HL-60/S4 treated with retinoic acid at 250 ng/mL for 4 days and 3 days (cell line): ENCODE data around the gene PTK6.
"Not testable (repeated sequence)": the region's sequence is repeated elsewhere in the genome, so short reads cannot be mapped to it uniquely, and the experiment has no call there.

Source experiments
- in situ Hi-C: fragments of 300-500 bp; cut with MboI; formaldehyde crosslinking; loops from 2 replicates; pipeline ENCODE4 v1.7.0; 2022; ENCODE audit warnings: low sequenced_read_pairs

PTK6 gene

GRCh38 chr20:63514520-63514919 is 22.7 kb downstream of the PTK6 start:
- in situ Hi-C loops: not testable (repeated sequence)

GRCh38 chr20:63513207-63513606 is 24.0 kb downstream of the PTK6 start:
- in situ Hi-C loops: no loop called here

GRCh38 chr20:63509088-63509564 is 28.1 kb downstream of the PTK6 start:
- in situ Hi-C loops: no loop called here

GRCh38 chr20:63508072-63508768 is 29.0 kb downstream of the PTK6 start:
- in situ Hi-C loops: no loop called here

- in situ Hi-C loops: no loop called here
These were observed 30.0 kb downstream of the PTK6 start for GRCh38 chr20:63507083-63507743.

GRCh38 chr20:63505723-63506122 is 31.5 kb downstream of the PTK6 start:
- in situ Hi-C loops: no loop called here

- in situ Hi-C loops: no loop called here
These were observed 31.9 kb downstream of the PTK6 start for GRCh38 chr20:63505281-63505680.

GRCh38 chr20:63504642-63505041 is 32.5 kb downstream of the PTK6 start:
- in situ Hi-C loops: no loop called here

- in situ Hi-C loops: no loop called here
These were observed 33.7 kb downstream of the PTK6 start for GRCh38 chr20:63503524-63503923.

GRCh38 chr20:63502671-63503172 is 34.5 kb downstream of the PTK6 start:
- in situ Hi-C loops: no loop called here

GRCh38 chr20:63501818-63502670 is 35.1 kb downstream of the PTK6 start:
- in situ Hi-C loops: no loop called here

- in situ Hi-C loops: no loop called here
These were observed 36.0 kb downstream of the PTK6 start for GRCh38 chr20:63500902-63501817.

- in situ Hi-C loops: no loop called here
These were observed 36.9 kb downstream of the PTK6 start for GRCh38 chr20:63500151-63500901.

- in situ Hi-C loops: no loop called here
These were observed 37.7 kb downstream of the PTK6 start for GRCh38 chr20:63499338-63499969.

- in situ Hi-C loops: no loop called here
These were observed 38.2 kb downstream of the PTK6 start, which contains the start of gene EEF1A2 for GRCh38 chr20:63498960-63499337. TSS of gene EEF1A2 (minus strand) at chr20:63499083. CDS start at chr20:63497763, 1,320 bp downstream.

GRCh38 chr20:63497946-63498935 is 38.9 kb downstream of the PTK6 start:
- in situ Hi-C loops: no loop called here

- in situ Hi-C loops: no loop called here
These were observed 39.8 kb downstream of the PTK6 start for GRCh38 chr20:63497138-63497945.
